GM18526 (cell line): ENCODE measurements around the gene BBLN.

Source experiments
- POLR2A ChIP-seq: IDR thresholded peaks from 3 replicates; pipeline ENCODE4 v1.6.1; 2011; ENCODE audit not compliant: insufficient read length; ENCODE audit errors: extremely low read depth

BBLN gene

GRCh38 chr9:128206916-128207910 lies 47.1 kb downstream of the BBLN start:
- TF ChIP-seq POLR2A: no peak

DNA sequence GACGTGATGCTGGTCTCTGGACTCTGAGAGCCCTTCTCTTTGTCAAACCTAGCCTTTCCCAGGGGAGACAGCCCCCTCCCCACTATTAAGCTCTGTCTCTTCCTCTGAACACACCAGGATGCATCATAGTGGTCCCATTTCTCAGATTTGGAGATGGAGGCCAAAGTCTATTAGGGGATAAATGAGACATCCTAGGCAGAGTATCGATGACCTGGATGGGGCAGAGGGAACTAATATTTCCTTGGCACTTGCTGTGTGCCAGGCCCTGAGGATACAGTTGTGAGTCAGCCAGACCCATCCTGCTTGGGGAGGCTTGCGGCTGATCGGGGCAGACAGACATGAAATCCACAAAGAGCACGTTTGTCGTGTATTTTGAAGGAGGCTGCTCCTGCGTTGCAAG lies 48.3 kb downstream of the BBLN start:
- no peak for TF ChIP-seq POLR2A

DNA sequence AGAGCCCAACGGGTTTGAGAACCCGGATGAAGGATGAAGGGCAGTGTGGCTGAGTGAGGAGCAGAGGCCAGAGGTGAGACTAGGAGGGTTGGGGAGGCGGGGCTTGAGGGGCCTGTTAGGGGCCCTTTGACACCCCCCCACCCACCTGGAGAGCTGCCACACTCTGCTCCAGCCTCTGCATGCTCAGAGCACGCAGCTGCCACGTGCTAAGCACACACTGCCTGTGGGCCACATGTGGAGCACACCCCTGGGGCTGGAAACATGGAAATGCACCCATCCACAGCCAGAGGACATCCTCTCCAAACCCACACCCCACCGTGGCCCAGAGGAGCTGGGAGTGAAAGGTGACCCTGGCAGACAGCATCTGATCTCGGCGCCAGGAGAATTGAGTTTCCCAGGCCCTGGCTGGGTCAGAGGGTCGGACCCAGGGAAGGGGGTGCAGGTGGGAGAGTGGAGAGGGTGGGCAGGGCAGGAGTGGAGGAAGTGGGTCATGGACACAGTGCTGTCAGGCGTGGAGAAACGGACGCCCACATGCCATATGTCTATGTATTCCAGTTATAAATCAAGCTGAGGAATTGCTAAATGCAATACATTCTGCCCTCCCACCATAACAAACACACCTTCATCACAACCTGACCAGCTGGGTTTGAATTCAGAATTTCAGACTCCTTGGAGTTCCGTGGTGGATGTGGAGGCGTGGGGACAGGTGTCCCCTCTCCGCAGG lies 49.0 kb downstream of the BBLN start:
- TF ChIP-seq POLR2A: no peak

- no peak for TF ChIP-seq POLR2A
Observed at GRCh38 chr9:128211186-128211980, 51.3 kb downstream of the BBLN start.

GRCh38 chr9:128211981-128212281 lies 51.9 kb downstream of the BBLN start:
- TF ChIP-seq POLR2A: no peak
